Subcutaneous abdominal adipose tissue (tissue), 5 donors: ENCODE data around the gene CDC123.

Source experiments
- H3K27ac ChIP-seq: one replicate; pipeline ENCODE4 v1.7.0; 2013; ENCODE audit warnings: low read depth, mild to moderate bottlenecking, inconsistent platforms, low read length, moderate library complexity
- H3K27me3 ChIP-seq, 5 donors: one replicate each; pipeline ENCODE4 v1.7.0; 2013; ENCODE audit warnings: low read length in 5 of 5, inconsistent platforms in 1 of 5; ENCODE audit not compliant: control insufficient read depth in 5 of 5, insufficient read depth in 4 of 5
- H3K36me3 ChIP-seq, 5 donors: one replicate each; pipeline ENCODE4 v1.7.0; 2013; ENCODE audit warnings: low read length in 5 of 5; ENCODE audit not compliant: control insufficient read depth in 5 of 5, insufficient read depth in 5 of 5
- H3K4me1 ChIP-seq, 5 donors: one replicate each; pipeline ENCODE4 v1.7.0; 2013; ENCODE audit warnings: low read length in 5 of 5, mild to moderate bottlenecking in 3 of 5, moderate library complexity in 1 of 5; ENCODE audit not compliant: control insufficient read depth in 5 of 5, insufficient read depth in 5 of 5
- H3K4me3 ChIP-seq, 5 donors: one replicate each; pipeline ENCODE4 v1.7.0; 2013; ENCODE audit warnings: low read length in 5 of 5, low read depth in 1 of 5
- H3K9ac ChIP-seq, 5 donors: one replicate each; pipeline ENCODE4 v1.7.0; 2013; ENCODE audit warnings: low read length in 5 of 5, mild to moderate bottlenecking in 4 of 5, moderate library complexity in 3 of 5
- H3K9me3 ChIP-seq, 5 donors: one replicate each; pipeline ENCODE4 v1.7.0; 2013; ENCODE audit warnings: low read length in 5 of 5; ENCODE audit not compliant: control insufficient read depth in 5 of 5
- donor health status: healthy.
- donor health status: healthy.
- donor health status: healthy.
- donor health status: healthy.
- donor health status: healthy.

CDC123 gene

GRCh38 chr10:12188656-12189055, 7.3 kb upstream of the CDC123 start:
- H3K4me3 ChIP-seq, result no peak overlapping the region
- H3K9me3 ChIP-seq, result no peaks in the 10 kb centered on the region
- peaks cover 19 to 31% (median 22%) of the 10 kb centered on the region in 5 donors for H3K36me3 ChIP-seq
- no peak overlapping the region for H3K27ac ChIP-seq
- no peak overlapping the region for H3K9ac ChIP-seq
- H3K4me1 ChIP-seq, result peaks cover 0 to 39% (median 25%) of the 10 kb centered on the region in 5 donors
- no peaks in the 10 kb centered on the region for H3K27me3 ChIP-seq

- Histone ChIP-seq H3K9ac (no peak overlapping the region), H3K9me3 (no peaks in the 10 kb centered on the region)
These were observed 6.6 kb upstream of the CDC123 start for GRCh38 chr10:12189426-12189825.

GRCh38 chr10:12191715-12192114, 4.3 kb upstream of the CDC123 start:
- Histone ChIP-seq H3K27ac (peak overlapping the region; percentile 76), H3K9me3 (no peaks in the 10 kb centered on the region), H3K36me3 (peaks cover 3 to 9% (median 7%) of the 10 kb centered on the region in 5 donors), H3K27me3 (no peaks in the 10 kb centered on the region), H3K4me1 (peaks cover 0 to 62% (median 47%) of the 10 kb centered on the region in 5 donors), H3K4me3 (peak overlapping the region in 1 of 5 donors; percentile 40), H3K9ac (no peak overlapping the region)

More at GRCh38 chr10:12189426-12189825, 6.6 kb upstream of the CDC123 start:
- no peak overlapping the region for H3K4me3 ChIP-seq
- H3K27me3 ChIP-seq, result no peaks in the 10 kb centered on the region
- no peak overlapping the region for H3K27ac ChIP-seq
- H3K4me1 ChIP-seq, result peaks cover 0 to 47% (median 33%) of the 10 kb centered on the region in 5 donors
- peaks cover 19 to 28% (median 22%) of the 10 kb centered on the region in 5 donors for H3K36me3 ChIP-seq

- peak overlapping the region in 1 of 5 donors; percentile 42 for H3K9ac ChIP-seq
- peaks cover 2 to 69% (median 53%) of the 10 kb centered on the region in 5 donors for H3K4me1 ChIP-seq
- no peaks in the 10 kb centered on the region for H3K36me3 ChIP-seq
- peak overlapping the region; percentile 81 for H3K27ac ChIP-seq
- no peak overlapping the region for H3K4me3 ChIP-seq
- no peaks in the 10 kb centered on the region for H3K27me3 ChIP-seq
- no peaks in the 10 kb centered on the region for H3K9me3 ChIP-seq
These were observed 2.8 kb upstream of the CDC123 start for GRCh38 chr10:12193193-12193592.

- peak overlapping the region; percentile 90 to 100 (median 98) for H3K4me3 ChIP-seq
- H3K27ac ChIP-seq, result peak overlapping the region; percentile 81
- H3K9me3 ChIP-seq, result no peaks in the 10 kb centered on the region
- H3K4me1 ChIP-seq, result peaks cover 2 to 65% (median 53%) of the 10 kb centered on the region in 5 donors
- H3K36me3 ChIP-seq, result peaks cover 0 to 10% (median 0%) of the 10 kb centered on the region in 5 donors
- H3K9ac ChIP-seq, result peak overlapping the region; percentile 68 to 96 (median 91)
- H3K27me3 ChIP-seq, result no peaks in the 10 kb centered on the region
These were observed 1.2 kb upstream of the CDC123 start for GRCh38 chr10:12194752-12195271.

GRCh38 chr10:12195281-12195602, 746 bp upstream of the CDC123 start:
- H3K36me3 ChIP-seq, result peaks cover 0 to 10% (median 0%) of the 10 kb centered on the region in 5 donors
- H3K9ac ChIP-seq, result peak overlapping the region; percentile 68 to 96 (median 91)
- H3K9me3 ChIP-seq, result no peaks in the 10 kb centered on the region
- H3K27ac ChIP-seq, result peak overlapping the region; percentile 81
- H3K27me3 ChIP-seq, result no peaks in the 10 kb centered on the region
- H3K4me3 ChIP-seq, result peak overlapping the region; percentile 90 to 100 (median 98)
- H3K4me1 ChIP-seq, result peaks cover 2 to 62% (median 53%) of the 10 kb centered on the region in 5 donors

- peak overlapping the region; percentile 68 to 96 (median 91) for H3K9ac ChIP-seq
- H3K9me3 ChIP-seq, result no peaks in the 10 kb centered on the region
- H3K27me3 ChIP-seq, result no peaks in the 10 kb centered on the region
- H3K36me3 ChIP-seq, result peaks cover 0 to 19% (median 4%) of the 10 kb centered on the region in 5 donors
- H3K27ac ChIP-seq, result peak overlapping the region; percentile 81
- H3K4me1 ChIP-seq, result peaks cover 2 to 51% (median 48%) of the 10 kb centered on the region in 5 donors
- H3K4me3 ChIP-seq, result peak overlapping the region; percentile 90 to 100 (median 98)
These were observed 683 bp downstream of the CDC123 start for GRCh38 chr10:12196531-12197211.

- H3K27ac ChIP-seq, result no peak overlapping the region
- H3K27me3 ChIP-seq, result no peaks in the 10 kb centered on the region
- H3K9ac ChIP-seq, result peak overlapping the region in 1 of 5 donors; percentile 11
- peaks cover 2 to 36% (median 33%) of the 10 kb centered on the region in 5 donors for H3K4me1 ChIP-seq
- H3K4me3 ChIP-seq, result no peak overlapping the region
- no peaks in the 10 kb centered on the region for H3K9me3 ChIP-seq
- H3K36me3 ChIP-seq, result peaks cover 3 to 32% (median 15%) of the 10 kb centered on the region in 5 donors
These were observed 2.2 kb downstream of the CDC123 start for GRCh38 chr10:12198156-12198555.

- H3K27me3 ChIP-seq, result no peaks in the 10 kb centered on the region
- peaks cover 8 to 52% (median 17%) of the 10 kb centered on the region in 5 donors for H3K36me3 ChIP-seq
- H3K27ac ChIP-seq, result no peak overlapping the region
- H3K4me3 ChIP-seq, result no peak overlapping the region
- no peaks in the 10 kb centered on the region for H3K9me3 ChIP-seq
- H3K4me1 ChIP-seq, result peaks cover 2 to 15% (median 12%) of the 10 kb centered on the region in 5 donors
- no peak overlapping the region for H3K9ac ChIP-seq
These were observed 4.9 kb downstream of the CDC123 start for GRCh38 chr10:12200850-12201249.

GRCh38 chr10:12201543-12201942, 5.6 kb downstream of the CDC123 start:
- H3K9me3 ChIP-seq, result no peaks in the 10 kb centered on the region
- no peak overlapping the region for H3K27ac ChIP-seq
- no peak overlapping the region for H3K9ac ChIP-seq
- no peak overlapping the region for H3K4me3 ChIP-seq
- H3K36me3 ChIP-seq, result peaks cover 8 to 55% (median 17%) of the 10 kb centered on the region in 5 donors
- H3K4me1 ChIP-seq, result peaks cover 2 to 12% (median 7%) of the 10 kb centered on the region in 5 donors
- no peaks in the 10 kb centered on the region for H3K27me3 ChIP-seq
